ENCODE measurements around the gene ZFP36.

The ZFP36 gene

DNA sequence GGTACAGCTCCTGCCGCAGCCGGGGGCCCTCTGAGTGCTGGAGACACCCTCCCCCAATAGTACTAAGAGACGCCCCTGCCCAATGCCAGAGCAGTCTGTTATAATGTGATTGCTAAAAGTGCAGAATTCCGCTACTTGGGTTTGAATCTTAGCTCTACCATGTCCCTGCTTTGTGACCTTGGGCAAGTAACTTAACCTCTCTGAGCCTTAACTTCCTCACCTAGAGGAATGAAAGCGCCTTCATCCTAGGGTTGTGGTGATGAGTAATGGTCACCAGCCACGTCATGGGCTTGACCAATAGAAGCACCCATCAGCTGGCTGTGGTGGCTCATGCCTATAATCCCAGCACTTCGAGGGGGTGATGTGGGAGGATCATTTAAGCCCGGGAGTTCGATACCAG is 12.4 kb downstream of the ZFP36 start:
- DNase-seq (ENCODE audit: low read depth) = no peak

DNA sequence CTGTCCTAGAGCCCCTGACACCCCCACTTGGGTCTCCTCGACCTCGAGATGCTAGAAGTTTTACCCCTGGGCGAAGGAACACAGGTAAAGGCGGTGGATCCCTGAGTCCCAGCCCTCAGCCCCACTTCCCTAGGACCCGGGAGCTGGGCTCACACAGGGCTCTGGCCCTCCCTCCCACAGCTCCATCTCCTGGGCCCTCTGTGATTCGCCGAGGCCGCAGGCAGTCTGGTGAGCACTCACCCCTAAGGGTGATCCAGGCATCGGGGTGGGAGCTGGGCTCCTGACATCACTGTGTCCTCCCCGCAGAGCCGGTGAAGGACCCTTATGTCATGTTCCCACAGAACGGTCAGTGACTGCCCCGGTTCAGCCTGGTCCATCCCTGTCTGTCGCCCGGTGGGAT is 14.1 kb downstream of the ZFP36 start:
- no peak for DNase-seq (ENCODE audit: low read depth)

DNA sequence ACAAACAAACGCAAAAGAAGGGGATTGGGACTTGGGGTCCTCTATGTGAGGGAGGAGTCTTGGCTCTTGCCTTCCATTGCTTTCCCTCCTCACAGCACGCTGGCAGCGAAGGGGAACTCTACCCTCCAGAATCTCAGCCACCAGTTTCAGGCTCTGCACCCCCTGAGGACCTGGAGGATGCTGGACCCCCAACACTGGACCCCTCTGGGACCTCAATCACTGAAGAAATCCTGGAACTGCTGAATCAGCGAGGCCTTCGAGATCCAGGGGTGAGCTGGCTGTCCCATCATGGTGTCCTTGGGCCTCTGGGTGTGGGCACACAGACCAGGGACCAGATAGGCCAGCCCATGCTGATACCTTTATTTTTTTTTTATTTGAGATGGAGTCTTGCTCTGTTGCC is 15.4 kb downstream of the ZFP36 start:
- no peak for DNase-seq (ENCODE audit: low read depth)

- no peak for DNase-seq (ENCODE audit: low read depth)
These were observed 16.8 kb downstream of the ZFP36 start for GRCh38 chr19:39423258-39424086.

- no peak for DNase-seq (ENCODE audit: low read depth)
These were observed 18.3 kb downstream of the ZFP36 start for GRCh38 chr19:39424934-39425333.

DNA sequence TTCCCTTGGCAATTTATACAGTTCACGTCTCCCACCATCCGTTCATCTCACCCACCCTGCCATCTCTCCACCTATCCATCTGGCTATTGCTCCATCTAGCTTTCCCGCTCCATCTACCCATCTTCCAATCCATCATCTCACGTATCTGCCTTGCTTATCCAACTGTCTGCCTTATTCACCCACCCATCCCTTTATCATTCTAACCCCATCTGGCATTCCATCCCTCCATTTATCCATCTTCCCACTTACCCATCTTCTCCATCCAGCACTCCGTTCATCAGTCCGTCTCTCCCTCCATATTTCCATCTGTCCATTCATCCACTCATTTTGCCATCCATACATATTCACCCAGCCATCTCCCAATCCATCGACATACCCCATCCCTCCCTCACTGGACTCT is 19.1 kb downstream of the ZFP36 start:
- no peak for DNase-seq (ENCODE audit: low read depth)

- no peak for DNase-seq (ENCODE audit: low read depth)
These were observed 19.5 kb downstream of the ZFP36 start for GRCh38 chr19:39426170-39426569.

GRCh38 chr19:39427707-39428106 is 21.1 kb downstream of the ZFP36 start:
- DNase-seq (ENCODE audit: low read depth) = no peak

- no peak for DNase-seq (ENCODE audit: low read depth)
These were observed 21.9 kb downstream of the ZFP36 start for GRCh38 chr19:39428283-39429112.

GRCh38 chr19:39430675-39431593 is 24.3 kb downstream of the ZFP36 start:
- no peak for DNase-seq (ENCODE audit: low read depth)

- no peak for DNase-seq (ENCODE audit: low read depth)
These were observed 26.0 kb downstream of the ZFP36 start for GRCh38 chr19:39432677-39433025.

DNA sequence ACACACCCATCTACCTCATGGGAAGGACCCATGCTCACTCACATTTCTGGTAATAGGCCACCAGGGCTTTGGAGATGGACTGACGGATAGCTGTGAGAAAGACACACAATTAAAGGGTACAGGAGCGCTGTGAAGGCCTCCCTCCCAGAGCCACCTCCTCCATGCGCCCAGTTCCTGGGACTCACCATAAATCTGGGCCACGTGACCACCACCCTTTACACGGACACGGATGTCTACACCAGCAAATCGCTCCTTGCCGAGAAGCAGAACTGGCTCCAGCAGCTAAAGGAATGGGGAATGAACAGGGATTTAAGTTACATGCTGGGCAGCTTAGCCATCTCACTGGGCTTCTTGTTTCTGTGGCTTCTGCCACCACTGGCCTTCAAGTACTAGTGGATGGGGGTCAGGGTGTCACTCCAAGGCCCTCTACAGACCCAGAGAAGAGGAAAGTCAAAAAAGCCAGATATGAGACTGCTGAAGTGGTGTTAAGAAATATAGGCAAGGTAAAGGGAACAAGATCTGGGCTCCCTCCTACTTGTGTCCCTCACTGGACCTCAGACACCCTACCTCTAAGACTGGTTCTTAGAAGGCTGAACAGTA is 26.9 kb downstream of the ZFP36 start:
- no peak for DNase-seq (ENCODE audit: low read depth)

DNA sequence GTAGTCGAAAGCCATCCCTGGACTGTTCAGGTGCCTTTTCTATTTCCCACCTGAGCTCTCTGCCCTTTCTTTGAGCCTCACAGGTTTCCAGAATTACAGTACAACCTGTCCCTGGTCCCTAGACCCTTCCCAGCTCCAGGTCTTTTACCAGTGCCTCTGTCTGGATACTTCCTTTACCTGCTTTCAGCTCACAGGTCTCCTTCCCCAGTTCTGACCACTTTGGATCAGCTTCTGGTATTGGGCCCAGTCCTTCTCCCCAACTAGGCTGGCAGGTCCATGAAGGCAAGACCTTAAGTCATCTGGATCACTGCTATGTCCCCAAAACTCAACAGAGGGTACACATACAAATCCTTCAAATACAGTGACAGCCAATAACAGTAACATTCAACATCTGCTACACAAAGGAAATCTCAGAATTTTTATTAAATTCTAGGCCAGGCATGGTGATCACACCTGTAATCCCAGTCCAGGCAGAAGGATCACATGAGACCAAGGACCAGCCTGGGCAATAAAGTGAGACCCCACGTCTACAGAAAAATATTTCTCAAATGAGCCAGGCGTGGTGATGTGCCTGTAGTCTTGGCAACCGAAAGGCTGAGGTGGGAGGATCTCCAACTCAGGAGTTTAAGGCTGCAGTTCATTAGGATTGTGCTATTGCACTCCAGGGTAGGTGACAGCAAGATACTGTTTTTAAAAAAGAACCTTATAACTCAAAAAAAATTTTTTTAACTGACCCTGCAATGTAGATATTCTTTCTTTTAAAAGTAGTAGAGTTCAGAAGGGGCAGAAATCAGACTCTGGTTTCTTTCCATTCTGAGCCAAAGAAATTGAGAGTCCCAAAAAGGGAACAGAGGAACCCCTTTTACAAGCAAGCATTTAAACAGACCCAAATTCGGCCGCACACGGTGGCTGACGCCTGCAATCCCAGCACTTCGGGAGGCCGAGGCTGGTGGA is 27.8 kb downstream of the ZFP36 start:
- DNase-seq (ENCODE audit: low read depth) = no peak

GRCh38 chr19:39435499-39436349 is 29.1 kb downstream of the ZFP36 start, which contains the start of gene RPS16:
RPS16 (minus strand) TSS chr19:39435949; CDS start chr19:39435895, 54 bp downstream.
- peak; percentile 99 for DNase-seq (ENCODE audit: low read depth)

- no peak for DNase-seq (ENCODE audit: low read depth)
These were observed 29.7 kb downstream of the ZFP36 start for GRCh38 chr19:39436350-39436716.

- no peak for DNase-seq (ENCODE audit: low read depth)
These were observed 31.8 kb downstream of the ZFP36 start for GRCh38 chr19:39438270-39438934.

DNA sequence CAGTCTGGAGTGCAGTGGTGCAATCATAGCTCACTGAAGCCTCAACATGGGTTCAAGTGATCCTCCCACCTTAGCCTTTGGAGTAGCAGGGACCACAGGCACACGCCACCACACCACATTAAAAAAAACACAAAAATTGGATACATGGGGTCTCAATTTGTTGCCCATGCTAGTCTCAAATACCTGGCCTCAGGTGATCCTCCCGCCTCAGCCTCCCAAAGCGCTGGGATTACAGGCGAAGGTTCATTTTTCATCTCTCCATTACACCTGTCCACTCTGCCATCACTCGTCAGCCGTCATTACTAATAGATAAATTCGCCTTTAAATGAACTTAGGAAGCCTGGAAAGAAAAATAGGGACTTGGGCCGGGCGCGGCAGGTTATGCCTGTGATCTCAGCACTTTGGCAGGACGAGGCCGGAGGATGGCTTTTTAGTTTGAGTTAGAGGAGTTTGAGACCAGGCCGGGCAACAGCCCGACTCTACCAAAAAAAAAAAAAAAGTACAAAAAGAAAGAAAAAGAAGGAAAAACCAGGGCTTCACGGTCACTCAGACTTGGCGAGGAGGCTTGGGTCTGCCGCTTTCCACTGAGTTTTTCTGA is 38.0 kb downstream of the ZFP36 start:
- DNase-seq (ENCODE audit: low read depth) = no peak

GRCh38 chr19:39445196-39446111 is 38.8 kb downstream of the ZFP36 start, which contains the start of gene SUPT5H:
SUPT5H (plus strand) TSS chr19:39445582; CDS start chr19:39445891, 309 bp downstream.
- DNase-seq (ENCODE audit: low read depth) = peak; percentile 96

All from stimulated activated CD8-positive, alpha-beta memory T cell treated with anti-CD3 and anti-CD28 coated beads, Interleukin-4, amount 100 ng/mL, for 24 hours (primary cell).